DMS79 (cell line): ENCODE measurements around the gene EFNB3.

ENCODE experiments used
- DNase-seq: peaks from one replicate; lab custom pipeline; 2025; lab: John Stamatoyannopoulos, UW

Gene EFNB3

DNA sequence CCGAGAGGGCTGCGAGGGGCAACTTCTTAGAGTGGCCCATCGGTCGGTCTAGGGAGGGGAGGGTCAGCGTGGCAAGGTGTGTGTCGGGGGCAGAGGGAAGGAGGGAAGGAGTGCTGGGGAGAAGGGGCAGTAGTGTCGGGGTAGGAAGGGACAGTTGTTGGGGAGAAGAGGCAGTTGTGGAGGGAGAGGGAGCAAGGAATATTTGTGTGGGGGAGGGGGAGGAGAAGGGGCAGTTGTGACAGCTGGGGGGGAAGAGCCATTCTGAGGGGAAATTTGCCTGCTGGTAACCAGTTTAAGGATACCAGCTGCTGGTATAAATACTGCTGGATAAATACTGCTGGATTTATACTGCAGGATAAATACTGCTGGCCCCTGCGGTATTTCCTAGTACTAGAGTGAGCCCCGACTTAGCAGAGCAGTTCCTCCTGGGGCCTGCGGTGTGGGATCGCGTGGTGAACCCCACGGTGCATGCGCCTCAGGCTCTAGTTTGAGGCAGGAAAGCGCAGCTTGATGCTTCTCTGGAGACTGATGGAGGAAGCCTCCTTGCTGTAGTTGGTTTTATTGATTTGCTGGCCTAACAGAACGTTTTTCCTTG lies 12.9 kb downstream of the EFNB3 start:
- no peak for DNase-seq

DNA sequence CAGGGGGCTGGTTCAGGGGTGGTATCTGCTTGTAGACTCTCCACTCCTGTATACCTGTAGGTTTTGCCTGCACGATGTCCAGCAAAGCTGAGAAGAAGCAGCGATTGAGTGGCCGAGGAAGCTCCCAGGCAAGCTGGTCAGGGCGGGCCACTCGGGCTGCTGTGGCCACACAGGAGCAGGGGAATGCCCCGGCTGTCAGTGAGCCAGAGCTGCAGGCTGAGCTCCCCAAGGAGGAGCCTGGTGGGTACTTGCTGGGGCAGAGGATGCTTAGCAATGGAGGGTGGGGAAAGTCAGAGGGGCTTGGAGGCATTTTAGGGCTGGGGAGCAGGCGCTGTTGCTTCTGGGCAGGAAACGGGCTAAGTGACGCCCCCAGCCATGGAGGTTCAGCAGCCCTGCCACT lies 14.7 kb downstream of the EFNB3 start:
- DNase-seq: no peak

DNA sequence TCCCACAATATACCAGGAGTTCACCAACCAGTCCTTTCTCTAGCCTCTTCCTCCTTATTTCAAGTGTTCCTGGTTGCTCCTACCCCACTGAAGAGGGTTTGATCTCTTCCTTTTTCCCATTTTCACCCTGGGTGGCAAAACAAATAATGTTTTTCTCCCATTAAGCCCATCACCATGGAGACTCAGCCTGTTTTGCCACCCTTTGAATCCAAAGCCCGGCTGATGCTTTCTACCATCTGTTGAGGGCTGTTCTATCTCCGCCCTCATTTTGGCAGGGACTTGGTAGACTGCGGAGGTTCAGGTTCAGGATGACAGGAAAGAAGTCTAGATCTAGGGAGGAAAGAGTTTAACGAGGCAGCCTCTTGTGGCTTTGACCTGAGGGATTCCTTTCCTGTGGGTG lies 15.1 kb downstream of the EFNB3 start:
- DNase-seq: no peak

DNA sequence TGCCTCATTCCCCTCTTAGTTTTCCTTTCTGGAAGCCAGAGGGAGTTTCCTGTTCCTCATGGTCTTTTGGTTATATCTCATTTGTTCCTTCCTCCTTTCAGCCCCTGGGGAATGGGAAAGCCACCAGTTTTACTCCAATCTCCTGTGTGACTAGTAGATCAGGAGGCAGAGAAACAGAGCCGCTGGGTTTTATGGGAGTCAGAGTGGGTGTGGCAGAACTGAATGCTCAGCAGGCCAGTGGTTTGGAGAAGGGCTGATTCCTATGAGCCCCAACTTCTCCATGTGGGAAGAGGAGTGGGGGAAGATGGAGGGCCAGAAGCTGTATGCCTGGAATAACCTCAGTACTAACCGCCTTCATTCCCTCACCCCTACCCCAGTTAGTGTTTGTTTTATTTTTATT lies 16.6 kb downstream of the EFNB3 start:
- no peak for DNase-seq

DNA sequence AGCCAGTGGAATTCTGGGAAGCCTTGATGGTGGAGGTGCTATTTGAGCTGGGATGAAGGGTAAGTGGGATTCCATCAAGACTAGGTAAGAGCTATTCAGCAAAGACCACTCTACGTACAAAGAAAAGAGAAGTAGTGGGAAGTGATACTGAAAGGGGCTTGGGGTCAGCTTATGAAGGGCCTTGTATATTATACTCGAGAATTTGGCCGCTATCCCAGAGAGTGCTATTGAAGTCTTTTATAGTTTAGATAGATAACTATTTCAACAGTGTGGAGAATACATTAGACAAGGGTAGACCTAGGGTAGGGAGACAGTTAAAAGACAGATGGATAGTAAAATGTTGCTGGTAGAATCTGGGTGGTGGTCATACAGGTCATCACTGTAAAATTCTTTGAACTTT lies 22.9 kb downstream of the EFNB3 start:
- no peak for DNase-seq

DNA sequence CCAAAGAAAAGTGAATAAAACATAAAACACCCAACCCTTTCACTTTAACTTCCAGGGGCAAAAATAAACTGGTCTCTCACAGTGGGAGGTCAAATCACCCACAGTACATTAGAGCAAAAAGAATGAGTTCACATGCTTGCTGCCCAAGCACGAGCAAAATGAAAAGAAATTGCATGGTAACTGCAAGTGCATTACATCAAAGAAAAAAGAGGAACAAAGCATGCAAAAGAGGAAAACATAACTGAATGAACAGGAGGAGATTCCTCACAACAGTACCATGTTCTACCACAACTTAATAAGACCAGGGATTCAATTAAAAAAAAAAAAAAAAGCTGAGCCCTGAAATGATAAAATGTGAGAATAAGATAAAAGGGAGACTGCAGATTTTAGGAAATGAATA lies 24.8 kb downstream of the EFNB3 start:
- no peak for DNase-seq

DNA sequence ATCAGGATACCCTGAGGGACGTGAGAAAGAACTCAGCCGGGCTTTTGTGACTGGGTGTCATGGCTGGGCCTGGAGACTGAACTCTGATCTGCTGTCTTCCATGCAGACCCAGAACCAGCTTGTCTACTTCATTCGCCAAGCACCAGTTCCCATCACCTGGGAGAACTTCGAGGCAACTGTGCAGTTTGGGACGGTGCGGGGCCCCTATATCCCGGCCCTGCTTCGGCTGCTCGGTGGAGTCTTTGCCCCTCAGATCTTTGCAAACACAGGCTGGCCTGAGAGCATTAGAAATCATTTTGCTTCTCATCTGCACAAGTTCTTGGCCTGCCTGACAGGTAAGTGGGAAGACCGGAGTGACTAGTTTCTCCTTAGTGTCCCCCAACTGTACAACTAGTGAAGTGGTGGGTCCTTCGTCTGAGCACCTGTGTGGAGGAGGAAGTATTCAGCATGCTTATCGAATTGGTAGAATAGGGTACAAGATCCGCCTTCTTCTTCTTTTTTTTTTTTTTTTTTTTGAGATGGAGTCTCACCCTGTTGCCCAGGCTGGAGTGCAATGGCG lies 28.1 kb downstream of the EFNB3 start:
- DNase-seq: no peak

DNA sequence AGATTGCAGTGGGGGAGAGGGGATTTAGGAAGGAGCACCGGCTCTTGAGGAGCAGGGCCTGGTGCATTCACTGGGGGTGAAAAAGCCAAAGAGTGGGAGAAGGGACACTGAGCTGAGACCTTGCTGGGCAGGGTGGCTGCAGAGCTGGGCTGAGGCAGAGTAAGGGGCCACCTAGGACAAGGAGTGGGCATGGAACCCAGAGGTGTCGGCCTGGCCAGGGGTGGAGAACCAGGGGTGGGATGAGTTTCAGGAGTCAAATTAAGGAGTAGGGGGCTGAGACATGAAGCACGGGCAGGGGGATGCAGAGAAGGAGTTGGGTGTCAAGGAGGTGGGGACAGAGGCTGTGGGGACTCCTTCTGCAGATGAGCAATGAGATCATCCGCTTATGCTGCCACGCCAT lies 32.6 kb downstream of the EFNB3 start:
- no peak for DNase-seq

DNA sequence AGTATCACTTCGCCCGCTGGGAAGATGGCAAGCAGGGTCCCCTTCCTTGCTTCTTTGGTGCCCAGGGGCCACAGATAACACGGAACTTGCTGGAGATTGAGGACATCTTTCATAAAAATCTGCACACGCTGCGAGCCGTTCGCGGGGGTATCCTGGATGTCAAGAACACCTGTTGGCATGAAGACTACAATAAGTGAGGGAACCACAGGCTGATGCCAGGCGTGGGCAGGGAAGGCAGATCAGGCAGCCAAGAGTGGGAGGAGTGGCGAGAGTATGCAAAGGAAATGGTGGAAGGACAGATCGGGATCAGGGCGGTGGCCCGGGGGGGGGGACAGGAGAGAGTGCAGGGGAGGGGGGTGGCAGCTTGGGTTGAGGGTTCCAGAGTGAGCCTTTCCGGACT lies 34.7 kb downstream of the EFNB3 start:
- DNase-seq: peak; percentile 2

DNA sequence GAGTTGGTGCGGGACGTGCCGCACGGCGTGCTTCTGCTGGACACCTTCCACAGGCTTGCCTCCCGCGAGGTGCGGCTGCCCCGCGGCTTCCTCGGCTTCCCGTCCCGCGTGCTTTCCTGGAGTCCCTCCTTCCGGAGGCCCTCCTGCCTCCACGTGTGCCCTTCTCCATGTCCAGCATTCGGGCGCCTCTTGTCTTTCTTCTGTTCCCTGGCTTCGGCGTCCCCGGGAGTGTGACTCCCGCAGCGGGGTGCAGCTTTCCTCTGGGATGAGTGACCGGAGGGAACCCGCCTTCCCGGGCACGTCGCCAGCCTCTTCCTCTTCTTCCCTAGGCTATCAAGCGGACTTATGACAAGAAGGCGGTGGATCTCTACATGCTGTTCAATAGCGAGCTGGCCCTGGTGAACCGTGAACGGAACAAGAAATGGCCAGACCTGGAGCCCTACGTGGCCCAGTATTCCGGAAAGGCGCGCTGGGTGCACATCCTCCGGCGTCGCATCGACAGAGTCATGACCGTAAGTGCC lies 35.5 kb downstream of the EFNB3 start:
- DNase-seq: peak; percentile 65

DNA sequence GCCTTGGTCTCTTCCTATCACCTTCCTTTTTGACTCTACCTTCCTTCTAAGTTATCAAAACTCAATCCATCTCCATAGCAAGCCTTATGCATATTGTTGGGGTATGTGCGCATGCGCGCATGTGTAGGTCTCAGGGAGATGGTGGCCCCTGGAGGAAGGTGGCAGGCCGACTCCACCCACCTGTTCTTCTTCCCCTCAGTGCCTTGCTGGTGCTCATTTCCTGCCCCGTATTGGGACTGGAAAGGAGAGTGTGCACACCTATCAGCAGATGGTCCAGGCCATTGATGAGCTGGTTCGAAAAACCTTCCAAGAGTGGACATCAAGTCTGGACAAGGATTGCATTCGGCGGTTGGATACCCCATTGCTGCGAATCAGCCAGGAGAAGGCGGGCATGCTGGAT lies 37.7 kb downstream of the EFNB3 start:
- DNase-seq: no peak

DNA sequence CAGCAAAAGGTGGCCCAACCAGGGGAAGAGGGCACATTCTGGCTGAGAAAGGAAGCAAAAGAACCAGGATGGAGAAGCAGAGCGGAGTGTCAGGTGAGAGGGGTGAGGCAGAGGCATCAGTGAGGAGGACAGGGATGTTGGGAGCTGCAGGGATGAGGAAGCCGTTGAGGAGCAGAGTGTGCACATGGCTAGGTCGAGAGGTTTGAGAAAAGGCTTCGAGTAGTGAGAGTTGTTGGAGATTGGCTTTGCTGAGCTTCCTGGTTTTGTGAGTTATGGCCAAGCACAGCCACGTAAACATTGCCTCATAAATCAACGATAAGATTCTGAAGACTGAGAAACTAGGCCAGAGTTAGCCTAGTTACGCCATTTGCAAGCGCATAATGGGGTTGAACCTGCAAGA lies 39.4 kb downstream of the EFNB3 start:
- DNase-seq: no peak

DNA sequence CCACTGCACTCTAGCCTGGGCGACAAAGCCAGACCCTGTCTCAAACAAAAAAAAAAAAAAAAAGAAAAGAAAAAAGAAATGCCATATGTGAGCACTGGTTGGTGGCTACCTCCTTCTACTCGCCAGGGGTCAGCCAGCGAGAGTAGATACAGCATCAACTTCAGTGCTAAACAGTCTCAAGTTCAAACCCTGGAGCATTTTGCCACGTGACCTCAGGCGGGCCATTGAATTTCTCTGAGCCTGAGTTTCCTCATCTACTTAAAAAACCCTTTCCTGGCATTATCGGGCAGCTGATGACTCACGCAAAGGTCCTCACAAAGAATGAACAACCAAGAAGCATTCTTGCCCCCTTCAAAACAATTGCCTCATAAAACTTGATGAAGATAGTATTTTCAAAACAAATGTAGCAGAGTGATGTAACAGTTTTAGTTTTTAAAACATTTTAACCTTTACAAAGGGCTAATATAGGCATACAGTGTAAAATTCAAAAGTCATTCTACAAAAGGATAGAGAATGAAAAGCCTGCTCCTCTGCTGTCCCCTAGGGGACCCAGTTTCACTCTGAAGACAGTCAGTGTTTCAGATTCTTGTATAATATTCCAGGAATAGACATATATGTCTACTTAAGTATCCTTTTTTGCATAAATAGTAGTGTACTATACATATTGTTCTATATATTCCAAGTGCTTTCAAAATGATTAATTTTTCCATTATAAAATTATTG lies 40.9 kb downstream of the EFNB3 start:
- DNase-seq: no peak

DNA sequence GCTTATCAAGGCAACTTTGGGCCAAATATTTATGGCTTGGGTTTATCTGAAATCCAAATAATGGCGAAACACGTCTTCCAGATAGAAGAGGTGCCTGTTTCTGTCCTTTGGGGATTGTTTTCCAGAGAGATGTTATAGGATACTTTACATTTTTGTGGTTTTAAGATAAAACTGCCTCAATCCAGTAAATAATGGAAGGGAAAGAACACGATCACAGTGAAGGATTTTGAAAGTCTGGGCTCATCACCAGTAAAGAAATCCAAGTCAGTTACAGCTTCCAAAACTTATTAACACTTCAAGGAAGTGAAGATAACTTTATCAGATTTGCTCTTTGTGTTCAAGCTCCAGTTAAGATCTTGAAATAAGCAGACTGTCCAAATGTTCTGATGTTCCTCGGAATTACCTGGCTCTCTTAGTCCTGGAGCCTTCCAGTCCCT lies 42.7 kb downstream of the EFNB3 start:
- DNase-seq: no peak

DNA sequence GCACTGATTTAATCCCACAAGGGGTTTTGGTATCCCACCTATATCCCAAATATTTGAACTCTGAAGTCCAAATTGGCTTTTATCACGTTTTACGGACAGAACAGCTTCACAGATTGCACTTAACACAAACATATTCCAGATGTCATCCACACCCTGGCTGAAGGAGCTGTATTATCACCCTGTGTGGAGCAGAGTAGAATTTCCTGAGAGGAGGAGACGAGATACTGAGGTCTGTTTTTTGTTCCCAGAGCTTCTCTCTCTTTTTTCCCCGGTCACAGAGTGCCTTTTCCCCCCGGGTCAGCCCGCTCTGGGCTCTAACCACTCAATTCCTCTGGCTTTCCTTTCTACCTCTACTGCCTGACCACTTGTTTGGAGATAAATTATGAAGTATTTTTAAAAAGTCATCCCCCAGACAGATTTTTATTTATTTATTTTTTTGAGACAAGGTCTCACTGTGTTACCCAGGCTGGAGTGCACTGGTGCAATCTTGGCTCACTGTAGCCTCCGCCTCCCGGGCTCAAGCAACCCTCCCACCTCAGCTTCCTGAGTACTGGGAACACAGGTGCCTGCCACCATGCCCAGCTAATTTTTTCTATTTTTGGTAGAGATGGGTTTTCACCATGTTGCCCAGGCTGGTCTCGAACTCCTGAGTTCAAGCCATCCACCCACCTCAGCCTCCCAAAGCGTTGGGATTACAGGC lies 43.2 kb downstream of the EFNB3 start:
- no peak for DNase-seq

DNA sequence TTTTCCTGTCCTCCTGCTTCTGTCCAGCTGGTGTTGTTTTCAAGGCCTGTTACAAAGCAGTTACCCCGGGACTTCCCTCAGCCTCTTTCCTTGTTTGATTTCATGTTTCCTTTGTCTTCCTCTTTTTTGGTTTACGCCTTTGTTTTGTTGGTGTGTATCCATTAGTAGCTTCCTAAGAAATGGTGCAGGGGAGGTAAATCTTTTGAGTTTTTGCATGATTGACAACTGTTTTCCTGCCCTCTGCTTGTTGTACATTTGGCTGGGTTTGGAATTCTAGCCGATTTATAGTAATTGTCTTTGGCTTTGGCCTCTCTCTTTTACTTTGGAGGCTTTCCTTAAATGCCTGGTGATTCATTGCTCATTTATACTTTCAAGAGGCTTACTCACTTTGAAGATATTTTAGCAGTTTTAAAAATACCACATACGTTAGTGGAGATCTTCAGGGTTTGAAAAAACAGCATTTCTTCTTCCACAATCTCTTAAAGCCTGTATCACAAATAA lies 45.4 kb downstream of the EFNB3 start:
- no peak for DNase-seq

DNA sequence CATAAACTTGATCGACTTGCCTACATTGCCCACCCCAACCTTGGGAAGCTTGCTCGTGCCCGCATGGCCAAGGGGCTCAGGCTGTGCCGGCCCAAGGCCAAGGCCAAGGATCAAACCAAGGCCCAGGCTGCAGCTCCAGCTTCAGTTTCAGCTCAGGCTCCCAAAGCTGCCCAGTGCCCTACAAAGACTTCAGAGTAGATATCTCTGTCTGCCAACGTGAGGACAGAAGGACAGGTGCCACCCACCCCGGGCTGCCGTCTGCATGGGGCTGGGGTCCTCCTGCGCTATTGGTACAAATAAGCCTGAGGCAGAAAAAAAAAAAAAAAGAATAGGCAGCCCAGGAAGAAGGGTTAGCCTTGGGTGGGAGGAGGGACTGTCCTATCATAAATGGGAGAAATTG lies 49.7 kb downstream of the EFNB3 start:
- no peak for DNase-seq

DNA sequence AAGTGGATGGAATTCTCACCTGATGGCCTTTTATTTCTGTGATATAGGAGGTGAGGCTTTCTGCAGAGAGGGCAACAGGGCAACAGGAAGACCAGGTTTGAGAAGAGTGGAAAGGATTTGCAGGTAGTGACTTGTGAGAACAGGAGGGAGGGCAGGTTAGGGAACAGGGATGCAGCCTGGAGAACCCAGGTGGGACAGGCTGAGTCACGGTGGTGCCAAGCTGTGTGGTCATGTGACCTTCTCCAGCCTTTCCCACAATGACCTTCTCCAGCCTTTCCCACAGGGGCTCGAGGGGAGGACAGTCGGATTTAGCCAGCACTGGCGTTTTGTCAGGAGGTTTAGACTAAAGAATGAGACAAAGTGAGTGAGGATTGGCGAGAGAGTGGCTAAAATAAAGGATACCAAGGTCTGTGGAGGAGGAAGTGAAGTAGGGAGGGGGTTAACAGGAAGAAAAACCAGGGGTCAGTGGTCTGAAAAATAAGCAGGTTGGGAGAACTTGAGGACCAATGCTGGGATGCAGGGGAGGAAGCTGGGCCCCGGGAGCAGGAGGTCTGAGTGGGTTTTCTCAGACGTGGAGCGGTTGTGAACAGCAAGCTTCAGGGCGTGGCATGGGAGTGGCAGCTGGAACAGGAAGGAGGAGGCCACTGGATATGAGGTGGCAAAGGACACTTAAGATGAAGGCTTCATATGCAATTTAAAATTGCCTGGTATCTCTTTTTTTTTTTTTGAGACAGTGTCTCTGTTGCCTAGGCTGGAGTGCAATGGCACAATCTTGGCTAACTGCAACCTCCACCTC lies 50.3 kb downstream of the EFNB3 start:
- no peak for DNase-seq

DNA sequence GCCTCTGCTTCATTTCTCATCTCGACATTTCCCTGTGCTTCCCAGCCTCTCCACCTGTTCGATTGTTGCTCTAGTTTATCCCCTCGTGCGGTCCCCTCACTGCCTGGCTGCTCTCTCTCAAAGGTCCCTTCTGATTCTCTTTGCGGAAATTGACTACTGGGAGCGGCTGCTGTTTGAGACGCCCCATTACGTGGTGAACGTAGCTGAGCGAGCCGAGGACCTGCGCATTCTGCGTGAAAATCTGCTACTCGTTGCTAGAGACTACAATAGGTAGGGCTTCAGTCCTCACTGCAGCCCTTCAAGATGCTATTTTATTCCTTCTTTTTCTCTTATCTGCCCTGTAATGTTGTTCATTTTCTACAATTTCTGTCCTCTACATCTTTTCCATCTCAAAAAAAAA lies 52.0 kb downstream of the EFNB3 start:
- DNase-seq: no peak
